PC-3 (cell line): Measurements from ENCODE around the gene ZEB2.

Experiments
- EZH2 ChIP-seq: fragments of 300-600 bp; sonication (generic); IDR thresholded peaks from one replicate; pipeline ENCODE4 v1.6.1; 2017; ENCODE audit warnings: antibody characterized with exemption, mild to moderate bottlenecking, low read length; ENCODE audit not compliant: unreplicated experiment
- EZH2phosphoT487 ChIP-seq: fragments of 300-600 bp; sonication (generic); IDR thresholded peaks from 2 replicates; pipeline ENCODE4 v1.6.1; 2018; ENCODE audit warnings: mild to moderate bottlenecking, antibody characterized with exemption, low read length, borderline replicate concordance
- TF ChIP-seq, protein P1 (sequence below): fragments of 300-600 bp; sonication (generic); conservative IDR thresholded peaks from 2 replicates; pipeline ENCODE4 v1.5.1; 2017; ENCODE audit warnings: antibody characterized with exemption, low read depth, mild to moderate bottlenecking, low read length

DNA sequence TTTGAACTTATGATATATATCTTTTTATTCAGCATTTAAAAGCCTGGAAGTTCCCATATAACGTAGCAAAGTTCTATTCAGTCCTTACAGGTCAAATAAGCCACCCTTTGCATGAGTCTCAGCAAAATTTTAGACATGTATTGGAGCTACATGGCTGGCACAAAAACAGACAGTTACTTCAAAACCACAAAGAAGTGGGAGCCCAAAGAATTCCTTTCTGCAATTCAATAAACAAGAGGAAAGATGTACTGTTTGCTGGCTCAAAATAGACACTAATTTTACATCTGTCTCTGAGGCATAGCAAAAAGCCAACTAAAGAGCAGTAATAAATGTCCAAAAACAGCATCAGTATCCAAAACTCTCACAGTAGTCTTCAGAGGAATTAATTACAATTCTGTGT, 87.0 kb downstream of the ZEB2 start:
- TF ChIP-seq, protein P1, sequence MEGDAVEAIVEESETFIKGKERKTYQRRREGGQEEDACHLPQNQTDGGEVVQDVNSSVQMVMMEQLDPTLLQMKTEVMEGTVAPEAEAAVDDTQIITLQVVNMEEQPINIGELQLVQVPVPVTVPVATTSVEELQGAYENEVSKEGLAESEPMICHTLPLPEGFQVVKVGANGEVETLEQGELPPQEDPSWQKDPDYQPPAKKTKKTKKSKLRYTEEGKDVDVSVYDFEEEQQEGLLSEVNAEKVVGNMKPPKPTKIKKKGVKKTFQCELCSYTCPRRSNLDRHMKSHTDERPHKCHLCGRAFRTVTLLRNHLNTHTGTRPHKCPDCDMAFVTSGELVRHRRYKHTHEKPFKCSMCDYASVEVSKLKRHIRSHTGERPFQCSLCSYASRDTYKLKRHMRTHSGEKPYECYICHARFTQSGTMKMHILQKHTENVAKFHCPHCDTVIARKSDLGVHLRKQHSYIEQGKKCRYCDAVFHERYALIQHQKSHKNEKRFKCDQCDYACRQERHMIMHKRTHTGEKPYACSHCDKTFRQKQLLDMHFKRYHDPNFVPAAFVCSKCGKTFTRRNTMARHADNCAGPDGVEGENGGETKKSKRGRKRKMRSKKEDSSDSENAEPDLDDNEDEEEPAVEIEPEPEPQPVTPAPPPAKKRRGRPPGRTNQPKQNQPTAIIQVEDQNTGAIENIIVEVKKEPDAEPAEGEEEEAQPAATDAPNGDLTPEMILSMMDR: no peak
- TF ChIP-seq EZH2phosphoT487 (no peak), EZH2 (no peak)
